ENCODE measurements around the gene LRMDA. TPM values are rescaled to one million over a fixed set of nuclear protein-coding genes. Genes with fewer than 3 reads are reported as not detected.

LRMDA gene
- total and polyA plus RNA-seq, 2 of the 4 experiments (the other 2 are of a cell fraction) = 0.07 TPM; not detected in 1

DNA sequence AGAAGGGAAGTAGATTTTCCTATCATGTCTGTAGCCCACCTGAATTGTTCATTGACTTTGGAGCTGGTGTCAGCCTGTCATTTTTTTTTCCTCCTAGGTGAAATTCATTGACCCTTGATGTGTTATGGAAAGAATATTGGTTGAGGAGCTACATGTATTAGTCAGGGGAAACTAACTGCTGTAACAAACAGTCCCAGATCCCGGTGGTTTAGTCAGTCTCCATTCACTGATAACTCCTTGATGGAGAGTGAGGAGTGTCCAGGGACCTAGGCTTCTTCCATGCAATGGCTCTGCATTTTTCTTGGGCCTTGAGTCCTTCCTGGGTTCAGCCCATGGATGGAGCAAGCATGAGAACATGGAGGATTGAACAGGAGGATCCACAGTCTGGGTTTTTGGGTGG lies 643.2 kb downstream of the LRMDA start:
- Histone ChIP-seq H4K8ac (ENCODE audit: low read depth in 2 of 2, low read length in 2 of 2) (no peak overlapping the region), H3K18ac (ENCODE audit: low read depth, low read length) (no peak overlapping the region), H3K4me2 (ENCODE audit: low read depth, low read length) (no peak overlapping the region), H3K23ac (ENCODE audit: low read depth, low read length) (no peak overlapping the region), H3K4ac (ENCODE audit: low read depth, low read length) (no peak overlapping the region), H2BK5ac (ENCODE audit: low read depth, low read length, poor library complexity, severe bottlenecking) (no peak overlapping the region), H2BK15ac (ENCODE audit: low read depth, low read length) (no peak overlapping the region; the same call in 2 of the 3 replicates), H3K27ac (ENCODE audit: insufficient read depth, low read length) (no peak overlapping the region), H3K4me3 (ENCODE audit: insufficient read depth, low read depth, low read length) (no peak overlapping the region), H2AK9ac (replicated peaks; ENCODE audit: low read depth, low read length, poor library complexity) (no peak overlapping the region), H3K14ac (replicated peaks; ENCODE audit: low read depth, low read length) (no peak overlapping the region), H4K5ac (ENCODE audit: low read depth, low read length) (no peak overlapping the region), H2BK20ac (ENCODE audit: low read depth, low read length) (no peak overlapping the region), H3K79me1 (ENCODE audit: low read depth in 1 of 2, low read length in 2 of 2) (no peaks in the 10 kb centered on the region), H3K4me1 (ENCODE audit: control insufficient read depth, insufficient read depth, low read length) (no peaks in the 10 kb centered on the region), H2AK5ac (ENCODE audit: low read depth, low read length) (no peak overlapping the region), H3K9me3 (ENCODE audit: control insufficient read depth, insufficient read depth, low read length) (no peaks in the 10 kb centered on the region), H3K9ac (ENCODE audit: low read depth, low read length) (no peak overlapping the region), H3K27me3 (ENCODE audit: control insufficient read depth, insufficient read depth, low read length) (peaks cover 4% of the 10 kb centered on the region; the same call in 1 of the 2 replicates), H4K20me1 (ENCODE audit: insufficient read depth, low read length) (no peaks in the 10 kb centered on the region), H3K9me1 (ENCODE audit: insufficient read depth, low read length) (no peaks in the 10 kb centered on the region), H2BK120ac (ENCODE audit: low read depth, low read length) (no peak overlapping the region), H3K36me3 (ENCODE audit: control insufficient read depth, insufficient read depth, low read length) (no peaks in the 10 kb centered on the region), H2AFZ (replicated peaks; ENCODE audit: low read length, poor library complexity) (no peak overlapping the region), H3K56ac (ENCODE audit: extremely low read depth, insufficient read depth, low read length) (no peak overlapping the region), H4K91ac (ENCODE audit: insufficient read depth, low read depth, low read length) (no peak overlapping the region)
- ATAC-seq (ENCODE audit: low read depth) (no peak), DNase-seq (no peak)
- dilution Hi-C loops (cut with HindIII; ENCODE audit: low sequenced_read_pairs, unreplicated experiment) = no loop called here
- in situ Hi-C loops (cut with MboI; ENCODE audit: low sequenced_read_pairs) = no loop called here
- BruUV-seq (replicated peaks) = no TSS peak
- WGBS, 2 experiments (ENCODE audit: extremely low coverage in 2 of 2, insufficient read length in 1 of 2) = no CpG with 5 or more reads among the region's 1 CpG
- ChIA-PET CTCF (no interaction called here), POLR2A (ENCODE audit: unreplicated experiment) (no interaction called here)
- no peak for TF ChIP-seq RFX5 (IDR thresholded peaks at IDR 0.05; ENCODE audit: low read depth, low read length)
- no peak for TF ChIP-seq SMC3 (IDR thresholded peaks at IDR 0.05; ENCODE audit: low read depth, low read length)
- TF ChIP-seq, protein P1, sequence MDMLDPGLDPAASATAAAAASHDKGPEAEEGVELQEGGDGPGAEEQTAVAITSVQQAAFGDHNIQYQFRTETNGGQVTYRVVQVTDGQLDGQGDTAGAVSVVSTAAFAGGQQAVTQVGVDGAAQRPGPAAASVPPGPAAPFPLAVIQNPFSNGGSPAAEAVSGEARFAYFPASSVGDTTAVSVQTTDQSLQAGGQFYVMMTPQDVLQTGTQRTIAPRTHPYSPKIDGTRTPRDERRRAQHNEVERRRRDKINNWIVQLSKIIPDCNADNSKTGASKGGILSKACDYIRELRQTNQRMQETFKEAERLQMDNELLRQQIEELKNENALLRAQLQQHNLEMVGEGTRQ (IDR thresholded peaks at IDR 0.05; ENCODE audit: low read depth, low read length) = no peak
- no peak for TF ChIP-seq BHLHE40 (IDR thresholded peaks at IDR 0.05; ENCODE audit: low read depth, low read length)
- TF ChIP-seq CHD1 (IDR thresholded peaks at IDR 0.05; ENCODE audit: low read depth, low read length) = no peak
- TF ChIP-seq, protein P2, sequence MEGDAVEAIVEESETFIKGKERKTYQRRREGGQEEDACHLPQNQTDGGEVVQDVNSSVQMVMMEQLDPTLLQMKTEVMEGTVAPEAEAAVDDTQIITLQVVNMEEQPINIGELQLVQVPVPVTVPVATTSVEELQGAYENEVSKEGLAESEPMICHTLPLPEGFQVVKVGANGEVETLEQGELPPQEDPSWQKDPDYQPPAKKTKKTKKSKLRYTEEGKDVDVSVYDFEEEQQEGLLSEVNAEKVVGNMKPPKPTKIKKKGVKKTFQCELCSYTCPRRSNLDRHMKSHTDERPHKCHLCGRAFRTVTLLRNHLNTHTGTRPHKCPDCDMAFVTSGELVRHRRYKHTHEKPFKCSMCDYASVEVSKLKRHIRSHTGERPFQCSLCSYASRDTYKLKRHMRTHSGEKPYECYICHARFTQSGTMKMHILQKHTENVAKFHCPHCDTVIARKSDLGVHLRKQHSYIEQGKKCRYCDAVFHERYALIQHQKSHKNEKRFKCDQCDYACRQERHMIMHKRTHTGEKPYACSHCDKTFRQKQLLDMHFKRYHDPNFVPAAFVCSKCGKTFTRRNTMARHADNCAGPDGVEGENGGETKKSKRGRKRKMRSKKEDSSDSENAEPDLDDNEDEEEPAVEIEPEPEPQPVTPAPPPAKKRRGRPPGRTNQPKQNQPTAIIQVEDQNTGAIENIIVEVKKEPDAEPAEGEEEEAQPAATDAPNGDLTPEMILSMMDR (conservative IDR thresholded peaks at IDR 0.05; ENCODE audit: low read depth, low read length) = no peak
- no peak for TF ChIP-seq MAZ (IDR thresholded peaks at IDR 0.05; ENCODE audit: borderline replicate concordance, low read depth, low read length)
- TF ChIP-seq FOS (IDR thresholded peaks at IDR 0.05; ENCODE audit: low read depth, low read length) = no peak
- no peak for TF ChIP-seq RAD21 (IDR thresholded peaks at IDR 0.05; ENCODE audit: low read length)
- TF ChIP-seq POLR2A (IDR thresholded peaks at IDR 0.05; ENCODE audit: low read depth, low read length) = no peak
- no peak for TF ChIP-seq MXI1 (IDR thresholded peaks at IDR 0.05; ENCODE audit: borderline replicate concordance, low read depth, low read length)
- no peak for TF ChIP-seq MAFK (IDR thresholded peaks at IDR 0.05; ENCODE audit: low read depth, low read length)
- intact Hi-C loops (cut with micrococcal nuclease) = no loop called here

Measured in IMR-90 (cell line).